ENCODE measurements around the gene MPPED2.

DNA sequence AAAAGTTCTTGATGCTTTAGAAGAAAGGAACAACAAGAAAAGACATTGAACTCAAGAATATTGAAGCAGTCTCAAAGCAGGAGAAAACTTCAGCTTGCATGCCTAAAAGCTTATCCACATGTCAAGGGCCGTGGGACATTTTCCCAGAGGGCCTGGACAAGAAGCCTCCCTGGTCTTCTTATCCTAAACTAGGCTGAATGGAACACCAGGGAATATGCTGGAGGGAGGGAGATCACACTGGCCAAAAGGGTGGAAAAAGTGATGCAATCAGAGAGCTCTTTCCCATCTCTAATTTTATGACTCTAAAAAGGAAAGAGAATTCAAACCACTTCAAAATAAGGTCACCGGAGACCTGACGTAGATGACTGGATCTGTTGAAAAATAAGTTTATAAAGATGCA, 107.2 kb downstream of the MPPED2 start:
- TF ChIP-seq CTCF (IDR thresholded peaks at IDR 0.05; ENCODE audit: insufficient read depth, low read length) (no peak), GABPA (IDR thresholded peaks at IDR 0.05; ENCODE audit: low read depth) (no peak), POLR2AphosphoS5 (IDR thresholded peaks at IDR 0.05; ENCODE audit: low read depth) (no peak)

Data from HL-60 (cell line).